ENCODE measurements around the gene TSPEAR.

- TF ChIP-seq CTCF (IDR thresholded peaks at IDR 0.05; ENCODE audit: low read depth, low read length) (no peak), POLR2A (IDR thresholded peaks at IDR 0.05; ENCODE audit: extremely low read depth, insufficient read length) (no peak), MYC (IDR thresholded peaks at IDR 0.05; ENCODE audit: low read depth, low read length) (no peak), MAX (IDR thresholded peaks at IDR 0.05; ENCODE audit: low read depth, low read length) (no peak)
These were observed 84.7 kb downstream of the TSPEAR start, which contains the start of gene KRTAP10-9 for GRCh38 chr21:44626673-44627143.

Data from NB4 (cell line).